H1 (cell line): ENCODE results near the gene AP2A1.

Experiments
- CHD1 ChIP-seq: IDR thresholded peaks from 2 replicates; pipeline ENCODE4 v1.6.1; 2012; ENCODE audit warnings: low read depth, low read length, improper control_type of control experiment
- CTCF ChIP-seq, 3 experiments: IDR thresholded peaks; 1 replicate in 2 of 3; 2 replicates in 1 of 3; pipeline versions ENCODE4 v1.5.1 to v1.6.1; 2011; ENCODE audit warnings: low read length in 3 of 3, mild to moderate bottlenecking in 3 of 3, inconsistent platforms in 2 of 3, low read depth in 1 of 3, moderate library complexity in 1 of 3; ENCODE audit not compliant: insufficient read depth in 1 of 3; ENCODE audit errors: control extremely low read depth in 1 of 3
- EZH2 ChIP-seq: fragments of 200-600 bp; sonication (generic); IDR thresholded peaks from 2 replicates; pipeline ENCODE4 v1.7.1; 2012; ENCODE audit warnings: low read depth, mild to moderate bottlenecking, moderate library complexity, low read length, inconsistent platforms; ENCODE audit not compliant: severe bottlenecking
- ZNF274 ChIP-seq: IDR thresholded peaks from 2 replicates; pipeline ENCODE4 v1.7.0; 2012; ENCODE audit warnings: low read length, borderline replicate concordance; ENCODE audit errors: extremely low read depth

GRCh38 chr19:49806620-49806959 lies 39.8 kb downstream of the AP2A1 start:
- TF ChIP-seq CHD1 = no peak
- TF ChIP-seq CTCF (IDR thresholded peaks at IDR 0.05; ENCODE audit: control extremely low read depth in 1 of 3, insufficient read depth in 1 of 3, low read depth in 1 of 3, low read length in 3 of 3) = no peak
- TF ChIP-seq ZNF274 = no peak
- TF ChIP-seq EZH2 = no peak
